Astrocyte (in vitro differentiated cells and primary cell): ENCODE data around the gene NPRL2.

ENCODE experiments used
- EZH2 ChIP-seq: IDR thresholded peaks from 2 replicates; pipeline ENCODE4 v1.6.1; 2012; ENCODE audit warnings: mild to moderate bottlenecking, low read length, inconsistent platforms; ENCODE audit not compliant: insufficient read depth
- TF ChIP-seq, protein P1 (sequence below): IDR thresholded peaks from 2 replicates; pipeline ENCODE4 v1.5.1; 2011; ENCODE audit warnings: low read depth, mild to moderate bottlenecking, inconsistent platforms, low read length, moderate library complexity; ENCODE audit not compliant: insufficient read depth

DNA sequence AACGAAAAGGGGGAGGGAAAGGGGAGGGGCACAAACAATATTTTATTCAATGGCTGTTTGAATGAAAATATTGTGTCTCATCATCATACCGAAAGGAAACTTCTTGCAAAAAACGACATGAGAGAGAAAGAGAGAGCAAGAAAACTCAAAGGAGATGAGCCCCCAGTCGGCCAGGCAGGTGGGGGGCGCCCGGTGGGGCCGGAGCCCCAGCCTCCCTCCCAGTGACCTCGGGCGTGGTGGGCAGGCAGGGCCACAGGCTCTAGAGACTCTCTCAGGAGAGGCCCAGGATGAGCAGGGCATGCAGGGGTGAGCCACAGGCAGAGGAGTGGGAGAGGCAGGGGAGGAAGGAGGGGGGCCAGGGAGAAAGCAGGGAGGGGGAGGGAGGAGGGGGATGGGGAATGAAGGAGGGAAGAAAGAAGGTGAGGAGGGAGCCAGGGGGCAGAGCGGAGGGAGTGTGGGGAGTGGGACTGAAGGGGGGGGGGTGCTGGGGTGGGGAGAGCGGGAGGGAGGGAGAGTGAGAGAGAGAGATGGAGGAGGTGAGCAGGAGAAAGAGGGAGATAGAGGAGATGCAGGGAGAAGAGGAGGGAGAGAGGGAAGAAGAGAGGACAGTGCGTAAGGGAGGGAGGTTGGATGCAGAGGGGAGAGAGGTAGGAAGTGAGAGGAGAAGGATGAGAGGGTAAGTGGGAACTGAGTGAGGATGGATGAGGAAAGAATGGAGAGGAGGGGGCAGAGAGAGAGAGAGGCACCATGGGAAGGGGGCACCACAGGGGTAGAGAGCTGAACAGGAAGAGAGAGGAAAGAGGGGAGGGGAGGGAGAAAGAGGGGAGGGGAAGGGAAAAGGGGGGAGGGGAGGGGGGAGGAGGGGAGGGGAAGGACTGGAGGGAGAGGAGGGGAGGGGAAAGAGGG, 22.8 kb upstream of the NPRL2 start:
- no peak for TF ChIP-seq EZH2
- TF ChIP-seq, protein P1, sequence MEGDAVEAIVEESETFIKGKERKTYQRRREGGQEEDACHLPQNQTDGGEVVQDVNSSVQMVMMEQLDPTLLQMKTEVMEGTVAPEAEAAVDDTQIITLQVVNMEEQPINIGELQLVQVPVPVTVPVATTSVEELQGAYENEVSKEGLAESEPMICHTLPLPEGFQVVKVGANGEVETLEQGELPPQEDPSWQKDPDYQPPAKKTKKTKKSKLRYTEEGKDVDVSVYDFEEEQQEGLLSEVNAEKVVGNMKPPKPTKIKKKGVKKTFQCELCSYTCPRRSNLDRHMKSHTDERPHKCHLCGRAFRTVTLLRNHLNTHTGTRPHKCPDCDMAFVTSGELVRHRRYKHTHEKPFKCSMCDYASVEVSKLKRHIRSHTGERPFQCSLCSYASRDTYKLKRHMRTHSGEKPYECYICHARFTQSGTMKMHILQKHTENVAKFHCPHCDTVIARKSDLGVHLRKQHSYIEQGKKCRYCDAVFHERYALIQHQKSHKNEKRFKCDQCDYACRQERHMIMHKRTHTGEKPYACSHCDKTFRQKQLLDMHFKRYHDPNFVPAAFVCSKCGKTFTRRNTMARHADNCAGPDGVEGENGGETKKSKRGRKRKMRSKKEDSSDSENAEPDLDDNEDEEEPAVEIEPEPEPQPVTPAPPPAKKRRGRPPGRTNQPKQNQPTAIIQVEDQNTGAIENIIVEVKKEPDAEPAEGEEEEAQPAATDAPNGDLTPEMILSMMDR: no peak
